GM12878 (cell line): ENCODE measurements around the gene FAM210A.
"Not testable (repeated sequence)": the region's sequence is repeated elsewhere in the genome, so short reads cannot be mapped to it uniquely, and the experiment has no call there.

Source experiments
- CHD1 ChIP-seq: IDR thresholded peaks from 2 replicates; pipeline ENCODE4 v1.6.1; 2012; ENCODE audit warnings: low read depth, low read length, improper control_type of control experiment
- CHD4 ChIP-seq: fragments of 200-600 bp; sonication (generic); IDR thresholded peaks from 2 replicates; pipeline ENCODE4 v1.6.1; 2016; ENCODE audit warnings: mild to moderate bottlenecking
- CREM ChIP-seq: IDR thresholded peaks from 2 replicates; pipeline ENCODE4 v1.6.1; 2014; ENCODE audit warnings: antibody characterized with exemption, low read depth
- NBN ChIP-seq: fragments of 450-650 bp; IDR thresholded peaks from 2 replicates; pipeline ENCODE4 v1.6.1; 2016
- SREBF2 ChIP-seq: IDR thresholded peaks from 2 replicates; pipeline ENCODE4 v1.6.1; 2012; ENCODE audit warnings: mild to moderate bottlenecking, low read length
- TAF1 ChIP-seq: IDR thresholded peaks from 2 replicates; pipeline ENCODE4 v1.6.1; 2011; ENCODE audit warnings: mild to moderate bottlenecking, low read depth, low read length, borderline replicate concordance

DNA sequence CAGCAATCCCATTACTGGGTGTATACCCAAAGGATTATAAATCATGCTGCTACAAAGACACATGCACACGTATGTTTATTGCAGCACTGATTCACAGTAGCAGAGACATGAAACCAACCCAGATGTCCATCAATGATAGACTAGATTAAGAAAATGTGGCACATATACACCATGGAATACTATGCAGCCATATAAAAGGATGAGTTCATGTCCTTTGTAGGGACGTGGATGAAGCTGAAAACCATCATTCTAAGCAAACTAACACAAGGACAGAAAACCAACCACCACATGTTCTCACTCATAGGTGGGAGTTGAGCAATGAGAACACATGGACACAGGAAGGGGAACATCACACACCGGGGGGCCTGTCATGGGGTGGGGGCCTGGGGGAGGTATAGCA, 25.2 kb upstream of the FAM210A start:
- TF ChIP-seq CHD4, SREBF2, TAF1, CREM, NBN, CHD1: not testable (repeated sequence)
